Osteocyte (in vitro differentiated cells): Measurements from ENCODE around the gene ASTN2. TPM values are rescaled to one million over a fixed set of nuclear protein-coding genes. Genes with fewer than 3 reads are reported as not detected.

Source experiments
- DNase-seq: peaks from one replicate; pipeline ENCODE4 v3.0.0; 2021; ENCODE audit warnings: mixed read lengths; ENCODE audit not compliant: unreplicated experiment; ENCODE audit errors: extremely low spot score
- H3K27ac Mint-ChIP-seq: one replicate; pipeline ENCODE4 v1.8.0; 2021; ENCODE audit warnings: mild to moderate bottlenecking, mixed read lengths; ENCODE audit not compliant: unreplicated experiment
- H3K27me3 Mint-ChIP-seq: one replicate; pipeline ENCODE4 v1.8.0; 2021; ENCODE audit warnings: mixed read lengths; ENCODE audit not compliant: unreplicated experiment
- H3K36me3 Mint-ChIP-seq: one replicate; pipeline ENCODE4 v1.8.0; 2021; ENCODE audit warnings: mixed read lengths; ENCODE audit not compliant: unreplicated experiment
- H3K4me1 Mint-ChIP-seq: one replicate; pipeline ENCODE4 v1.8.0; 2021; ENCODE audit warnings: mixed read lengths; ENCODE audit not compliant: unreplicated experiment
- H3K4me3 Mint-ChIP-seq: one replicate; pipeline ENCODE4 v1.8.0; 2021; ENCODE audit warnings: mild to moderate bottlenecking, moderate library complexity, mixed read lengths; ENCODE audit not compliant: unreplicated experiment
- H3K9me3 Mint-ChIP-seq: one replicate; pipeline ENCODE4 v1.8.0; 2021; ENCODE audit warnings: mixed read lengths; ENCODE audit not compliant: unreplicated experiment
- total RNA-seq: library from RNA; stranded (reverse); gene quantifications from 2 replicates; pipeline ENCODE4 v1.2.1, GENCODE V29; 2021
- TF ChIP-seq, protein P1 (sequence below): fragments of 200-600 bp; sonication (generic); IDR thresholded peaks from 2 replicates; pipeline ENCODE4 v1.5.0; 2021; ENCODE audit warnings: antibody characterized with exemption, mild to moderate bottlenecking, moderate library complexity

ASTN2 gene
- total RNA-seq, 1 donor from 2014 or later = 2.3 TPM

GRCh38 chr9:116763770-116764169 lies 651.1 kb downstream of the ASTN2 start:
- no peaks in the 10 kb centered on the region for H3K9me3 Mint-ChIP-seq
- H3K27me3 Mint-ChIP-seq = peaks cover 31% of the 10 kb centered on the region
- H3K36me3 Mint-ChIP-seq = no peaks in the 10 kb centered on the region
- TF ChIP-seq, protein P1, sequence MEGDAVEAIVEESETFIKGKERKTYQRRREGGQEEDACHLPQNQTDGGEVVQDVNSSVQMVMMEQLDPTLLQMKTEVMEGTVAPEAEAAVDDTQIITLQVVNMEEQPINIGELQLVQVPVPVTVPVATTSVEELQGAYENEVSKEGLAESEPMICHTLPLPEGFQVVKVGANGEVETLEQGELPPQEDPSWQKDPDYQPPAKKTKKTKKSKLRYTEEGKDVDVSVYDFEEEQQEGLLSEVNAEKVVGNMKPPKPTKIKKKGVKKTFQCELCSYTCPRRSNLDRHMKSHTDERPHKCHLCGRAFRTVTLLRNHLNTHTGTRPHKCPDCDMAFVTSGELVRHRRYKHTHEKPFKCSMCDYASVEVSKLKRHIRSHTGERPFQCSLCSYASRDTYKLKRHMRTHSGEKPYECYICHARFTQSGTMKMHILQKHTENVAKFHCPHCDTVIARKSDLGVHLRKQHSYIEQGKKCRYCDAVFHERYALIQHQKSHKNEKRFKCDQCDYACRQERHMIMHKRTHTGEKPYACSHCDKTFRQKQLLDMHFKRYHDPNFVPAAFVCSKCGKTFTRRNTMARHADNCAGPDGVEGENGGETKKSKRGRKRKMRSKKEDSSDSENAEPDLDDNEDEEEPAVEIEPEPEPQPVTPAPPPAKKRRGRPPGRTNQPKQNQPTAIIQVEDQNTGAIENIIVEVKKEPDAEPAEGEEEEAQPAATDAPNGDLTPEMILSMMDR = no peak
- H3K4me1 Mint-ChIP-seq = no peaks in the 10 kb centered on the region
- H3K4me3 Mint-ChIP-seq = no peak overlapping the region
- DNase-seq = no peak
- no peak overlapping the region for H3K27ac Mint-ChIP-seq

DNA sequence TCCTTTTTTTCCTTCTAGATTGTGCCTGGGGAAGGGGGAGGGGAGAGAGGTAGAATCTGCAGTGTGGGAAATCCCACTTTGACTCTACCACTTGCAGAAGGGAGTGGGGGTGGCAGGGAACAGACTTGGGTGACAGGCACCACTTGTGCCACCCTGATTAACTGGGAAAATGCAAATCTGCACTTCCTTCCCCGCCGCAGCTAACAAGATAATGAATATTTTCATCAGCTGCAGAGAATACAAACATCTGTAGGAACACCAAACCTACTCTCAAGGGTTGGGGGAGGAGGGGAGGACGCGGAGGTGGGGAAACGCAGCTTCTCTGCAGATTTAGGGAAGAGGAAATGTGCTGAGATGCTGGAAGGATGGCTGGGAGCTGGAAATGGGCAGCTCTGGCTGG lies 654.2 kb downstream of the ASTN2 start:
- TF ChIP-seq, protein P1 = no peak
- Mint-ChIP-seq H3K4me3 (no peak overlapping the region), H3K9me3 (peaks cover under 1% of the 10 kb centered on the region), H3K27me3 (peaks cover 36% of the 10 kb centered on the region), H3K36me3 (no peaks in the 10 kb centered on the region), H3K4me1 (no peaks in the 10 kb centered on the region), H3K27ac (no peak overlapping the region)
- no peak for DNase-seq

DNA sequence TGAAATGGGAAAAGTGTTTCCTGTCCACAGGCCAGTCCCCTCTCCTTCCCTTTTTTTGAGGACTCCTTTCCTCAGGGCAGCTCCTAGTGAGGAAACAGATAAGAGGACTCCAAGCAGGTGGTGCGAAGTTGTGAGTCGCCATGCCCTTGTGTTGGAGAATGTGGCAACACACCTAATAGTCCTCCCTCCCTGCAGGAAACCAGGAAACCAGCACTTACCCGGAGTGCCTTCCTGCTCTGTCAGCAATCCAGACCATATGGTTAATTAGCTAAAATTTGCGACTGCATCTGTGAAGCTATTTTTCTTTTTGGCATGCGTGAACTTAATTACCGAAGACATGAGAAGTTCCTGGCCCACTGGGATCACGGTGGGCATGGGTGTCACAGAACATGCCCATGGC lies 657.8 kb downstream of the ASTN2 start:
- peaks cover 39% of the 10 kb centered on the region for H3K27me3 Mint-ChIP-seq
- H3K9me3 Mint-ChIP-seq = peaks cover 4% of the 10 kb centered on the region
- no peak for DNase-seq
- no peaks in the 10 kb centered on the region for H3K36me3 Mint-ChIP-seq
- TF ChIP-seq, protein P1 = no peak
- no peaks in the 10 kb centered on the region for H3K4me1 Mint-ChIP-seq
- no peak overlapping the region for H3K27ac Mint-ChIP-seq
- H3K4me3 Mint-ChIP-seq = no peak overlapping the region

- Mint-ChIP-seq H3K4me3 (no peak overlapping the region), H3K9me3 (peaks cover 4% of the 10 kb centered on the region), H3K36me3 (no peaks in the 10 kb centered on the region), H3K27ac (no peak overlapping the region), H3K4me1 (no peaks in the 10 kb centered on the region), H3K27me3 (peaks cover 36% of the 10 kb centered on the region)
- DNase-seq = no peak
- TF ChIP-seq, protein P1 = no peak
Measured at GRCh38 chr9:116753389-116753788, 661.5 kb downstream of the ASTN2 start.

DNA sequence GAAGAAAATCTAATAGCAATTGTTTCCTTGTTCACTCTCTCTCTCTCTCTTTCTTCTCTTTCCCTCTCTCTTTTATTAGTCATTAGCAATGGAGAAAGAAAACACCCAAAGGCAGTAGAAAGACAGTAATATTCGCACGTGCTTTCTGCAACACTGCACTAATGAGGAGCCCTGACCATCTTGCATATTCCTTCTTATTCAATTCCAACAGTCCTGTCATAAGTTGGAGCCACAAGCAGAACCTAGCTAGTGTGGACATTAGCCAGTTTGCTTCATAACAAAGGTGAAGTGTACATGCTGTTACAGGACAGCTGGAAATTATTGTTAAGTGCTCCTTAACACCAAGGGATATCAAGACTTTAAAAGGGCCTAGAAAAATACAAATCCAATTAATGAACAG lies 664.3 kb downstream of the ASTN2 start:
- H3K27ac Mint-ChIP-seq = no peak overlapping the region
- peaks cover 51% of the 10 kb centered on the region for H3K27me3 Mint-ChIP-seq
- TF ChIP-seq, protein P1 = no peak
- DNase-seq = no peak
- peaks cover 3% of the 10 kb centered on the region for H3K9me3 Mint-ChIP-seq
- H3K4me3 Mint-ChIP-seq = no peak overlapping the region
- no peaks in the 10 kb centered on the region for H3K36me3 Mint-ChIP-seq
- H3K4me1 Mint-ChIP-seq = no peaks in the 10 kb centered on the region
